ENCODE results near the gene PPP2CA. TPM values are rescaled to one million over a fixed set of nuclear protein-coding genes. Genes with fewer than 3 reads are reported as not detected.

PPP2CA gene
- total and polyA plus RNA-seq, 2 of the 8 experiments (the other 6 are each of a cell fraction or from before 2014, with no cell fraction given): 75.0 to 205 TPM

DNA sequence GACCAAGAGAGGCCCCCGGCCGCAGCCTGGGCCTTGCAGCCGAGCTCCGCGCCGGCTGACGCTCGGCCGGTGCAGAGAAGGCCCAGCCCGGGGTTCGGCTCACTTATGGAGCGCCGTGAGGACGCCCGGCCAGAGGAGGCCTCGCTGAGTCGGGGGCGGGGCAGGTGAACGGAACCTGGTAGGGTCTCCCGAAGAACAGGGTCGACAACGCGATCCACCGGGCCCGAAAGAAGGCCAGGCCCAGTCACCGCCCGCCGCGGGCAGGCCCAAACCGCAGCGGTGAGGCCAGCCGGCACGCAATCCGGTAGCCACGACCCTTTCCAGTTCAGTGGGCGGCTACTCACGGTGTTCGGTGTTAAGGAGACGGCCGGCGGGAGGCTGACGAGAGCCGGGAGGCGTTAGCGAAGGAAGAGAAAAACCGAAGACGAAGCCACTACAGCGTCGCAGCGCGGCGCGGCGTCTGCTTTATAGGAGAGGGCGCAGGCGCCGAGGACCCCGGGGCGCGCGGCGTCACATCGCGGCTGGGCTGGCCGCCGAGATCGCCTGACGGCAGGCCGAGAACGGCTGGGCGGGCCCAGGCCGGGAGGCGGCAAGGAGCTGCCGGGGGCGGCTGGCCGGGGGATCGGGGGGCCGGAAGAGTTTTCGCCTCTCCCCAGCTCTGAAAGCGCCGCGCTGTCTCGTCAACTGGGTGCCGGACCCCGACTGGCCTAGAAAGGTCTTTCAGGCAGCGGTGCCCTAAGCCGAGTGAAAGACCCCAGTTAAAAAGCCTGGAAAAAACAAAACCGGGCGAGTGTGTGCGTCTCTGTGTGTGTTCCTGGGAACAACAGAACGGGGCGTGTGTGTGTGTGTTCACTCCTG is 49.1 kb downstream of the PPP2CA start, which contains the start of gene SKP1 (continued):
- TF ChIP-seq, protein P1, sequence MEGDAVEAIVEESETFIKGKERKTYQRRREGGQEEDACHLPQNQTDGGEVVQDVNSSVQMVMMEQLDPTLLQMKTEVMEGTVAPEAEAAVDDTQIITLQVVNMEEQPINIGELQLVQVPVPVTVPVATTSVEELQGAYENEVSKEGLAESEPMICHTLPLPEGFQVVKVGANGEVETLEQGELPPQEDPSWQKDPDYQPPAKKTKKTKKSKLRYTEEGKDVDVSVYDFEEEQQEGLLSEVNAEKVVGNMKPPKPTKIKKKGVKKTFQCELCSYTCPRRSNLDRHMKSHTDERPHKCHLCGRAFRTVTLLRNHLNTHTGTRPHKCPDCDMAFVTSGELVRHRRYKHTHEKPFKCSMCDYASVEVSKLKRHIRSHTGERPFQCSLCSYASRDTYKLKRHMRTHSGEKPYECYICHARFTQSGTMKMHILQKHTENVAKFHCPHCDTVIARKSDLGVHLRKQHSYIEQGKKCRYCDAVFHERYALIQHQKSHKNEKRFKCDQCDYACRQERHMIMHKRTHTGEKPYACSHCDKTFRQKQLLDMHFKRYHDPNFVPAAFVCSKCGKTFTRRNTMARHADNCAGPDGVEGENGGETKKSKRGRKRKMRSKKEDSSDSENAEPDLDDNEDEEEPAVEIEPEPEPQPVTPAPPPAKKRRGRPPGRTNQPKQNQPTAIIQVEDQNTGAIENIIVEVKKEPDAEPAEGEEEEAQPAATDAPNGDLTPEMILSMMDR (IDR thresholded peaks at IDR 0.05; ENCODE audit: control extremely low read depth in 1 of 3, insufficient read depth in 1 of 3, low read depth in 1 of 3, low read length in 3 of 3): no peak
- TF ChIP-seq NANOG (IDR thresholded peaks at IDR 0.05; ENCODE audit: insufficient read depth, low read depth, low read length, poor library complexity, severe bottlenecking) (no peak), SRF (IDR thresholded peaks at IDR 0.05; ENCODE audit: low read depth, low read length) (no peak), GABPA (IDR thresholded peaks at IDR 0.05; ENCODE audit: borderline replicate concordance, insufficient read depth, low read length) (no peak), SAP30 (IDR thresholded peaks at IDR 0.05; ENCODE audit: insufficient read depth, insufficient replicate concordance, low read length) (no peak), SUZ12 (IDR thresholded peaks at IDR 0.05; ENCODE audit: low read length) (no peak), CBX8 (IDR thresholded peaks at IDR 0.05; ENCODE audit: borderline replicate concordance, low read depth, low read length) (no peak), SIX5 (IDR thresholded peaks at IDR 0.05; ENCODE audit: low read depth, low read length) (no peak), SP2 (IDR thresholded peaks at IDR 0.05; ENCODE audit: low read length) (no peak), YY1 (IDR thresholded peaks at IDR 0.05; ENCODE audit: low read depth, low read length) (no peak), CEBPB (IDR thresholded peaks at IDR 0.05; ENCODE audit: low read depth, low read length) (no peak), SP4 (IDR thresholded peaks at IDR 0.05; ENCODE audit: low read length) (peak; percentile 98), TCF12 (IDR thresholded peaks at IDR 0.05; ENCODE audit: low read depth, low read length) (no peak)
- TF ChIP-seq, protein P2, sequence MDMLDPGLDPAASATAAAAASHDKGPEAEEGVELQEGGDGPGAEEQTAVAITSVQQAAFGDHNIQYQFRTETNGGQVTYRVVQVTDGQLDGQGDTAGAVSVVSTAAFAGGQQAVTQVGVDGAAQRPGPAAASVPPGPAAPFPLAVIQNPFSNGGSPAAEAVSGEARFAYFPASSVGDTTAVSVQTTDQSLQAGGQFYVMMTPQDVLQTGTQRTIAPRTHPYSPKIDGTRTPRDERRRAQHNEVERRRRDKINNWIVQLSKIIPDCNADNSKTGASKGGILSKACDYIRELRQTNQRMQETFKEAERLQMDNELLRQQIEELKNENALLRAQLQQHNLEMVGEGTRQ (IDR thresholded peaks at IDR 0.05; ENCODE audit: low read length): no peak
